PC-9 (cell line): ENCODE measurements around the gene VSTM5.

Experiments used
- CTCF ChIP-seq: fragments of 200-600 bp; sonication (generic); conservative IDR thresholded peaks from 2 replicates; pipeline ENCODE4 v1.6.1; 2017; ENCODE audit warnings: mixed run types, antibody characterized with exemption, mild to moderate bottlenecking, moderate library complexity
- EZH2 ChIP-seq: fragments of 200-600 bp; sonication (generic); IDR thresholded peaks from 2 replicates; pipeline ENCODE4 v1.8.0; 2017; ENCODE audit warnings: antibody characterized with exemption, low read depth

GRCh38 chr11:93820847-93821246 lies 29.6 kb downstream of the VSTM5 start:
- TF ChIP-seq EZH2, result no peak
- no peak for TF ChIP-seq CTCF
